ENCODE results near the gene PAIP2.
"Not testable (repeated sequence)": the region's sequence is repeated elsewhere in the genome, so short reads cannot be mapped to it uniquely, and the experiment has no call there.

Gene PAIP2

DNA sequence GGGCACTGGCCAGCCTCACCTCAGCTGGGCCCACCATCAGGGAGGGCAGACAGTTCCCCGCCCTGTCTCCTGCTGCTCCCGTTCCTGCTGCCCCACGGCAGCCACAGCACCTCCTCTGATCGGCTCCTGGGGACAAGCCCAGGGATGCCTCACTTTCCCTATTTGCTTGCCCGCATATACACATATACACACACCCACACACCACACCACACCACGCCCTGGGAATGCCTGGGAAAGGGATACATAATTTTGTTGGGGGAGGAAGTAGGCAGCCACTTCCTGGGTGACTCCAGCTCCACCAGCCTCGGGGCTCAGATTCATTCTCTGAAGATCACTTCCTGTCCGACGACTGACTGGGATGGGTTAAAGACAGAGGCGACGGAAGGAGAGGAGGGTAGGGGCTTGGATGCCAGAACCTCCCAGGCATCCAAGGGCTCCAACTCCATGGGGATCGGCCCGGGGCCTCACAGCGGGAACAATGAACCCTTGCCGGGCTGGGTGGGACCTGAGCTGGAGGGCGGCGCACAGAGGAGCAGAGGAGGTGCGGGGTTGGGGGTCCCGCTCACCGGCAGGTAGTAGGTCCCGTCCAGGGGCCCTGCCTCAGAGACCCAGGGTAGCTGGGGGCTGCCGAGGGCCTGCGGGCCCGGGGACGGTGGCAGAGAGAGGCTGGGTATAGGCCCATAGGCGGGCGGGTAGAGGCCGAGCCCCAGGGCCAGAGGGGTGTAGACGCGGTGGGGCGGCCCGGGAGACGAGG, 50.1 kb downstream of the PAIP2 start:
- DNase-seq (ENCODE audit: low spot score) = no peak

DNA sequence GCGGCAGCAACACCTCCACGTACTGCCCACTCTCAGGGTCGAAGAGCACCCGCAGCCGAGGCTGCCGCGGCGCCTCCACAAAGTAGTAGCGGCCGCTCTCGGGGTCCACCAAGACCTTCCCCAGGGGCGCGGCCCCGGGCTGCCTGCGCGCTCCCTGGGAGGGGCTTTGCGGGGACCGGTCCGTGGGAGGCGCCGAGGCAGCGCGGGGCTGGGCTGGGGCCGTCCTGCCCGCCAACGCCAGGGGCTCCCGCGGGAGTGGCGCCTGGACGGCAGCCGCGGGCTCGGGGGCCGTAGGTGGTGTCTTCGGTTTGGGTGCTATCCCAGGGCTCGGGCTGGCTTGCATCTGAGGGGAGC, 50.6 kb downstream of the PAIP2 start:
- no peak for DNase-seq (ENCODE audit: low spot score)

DNA sequence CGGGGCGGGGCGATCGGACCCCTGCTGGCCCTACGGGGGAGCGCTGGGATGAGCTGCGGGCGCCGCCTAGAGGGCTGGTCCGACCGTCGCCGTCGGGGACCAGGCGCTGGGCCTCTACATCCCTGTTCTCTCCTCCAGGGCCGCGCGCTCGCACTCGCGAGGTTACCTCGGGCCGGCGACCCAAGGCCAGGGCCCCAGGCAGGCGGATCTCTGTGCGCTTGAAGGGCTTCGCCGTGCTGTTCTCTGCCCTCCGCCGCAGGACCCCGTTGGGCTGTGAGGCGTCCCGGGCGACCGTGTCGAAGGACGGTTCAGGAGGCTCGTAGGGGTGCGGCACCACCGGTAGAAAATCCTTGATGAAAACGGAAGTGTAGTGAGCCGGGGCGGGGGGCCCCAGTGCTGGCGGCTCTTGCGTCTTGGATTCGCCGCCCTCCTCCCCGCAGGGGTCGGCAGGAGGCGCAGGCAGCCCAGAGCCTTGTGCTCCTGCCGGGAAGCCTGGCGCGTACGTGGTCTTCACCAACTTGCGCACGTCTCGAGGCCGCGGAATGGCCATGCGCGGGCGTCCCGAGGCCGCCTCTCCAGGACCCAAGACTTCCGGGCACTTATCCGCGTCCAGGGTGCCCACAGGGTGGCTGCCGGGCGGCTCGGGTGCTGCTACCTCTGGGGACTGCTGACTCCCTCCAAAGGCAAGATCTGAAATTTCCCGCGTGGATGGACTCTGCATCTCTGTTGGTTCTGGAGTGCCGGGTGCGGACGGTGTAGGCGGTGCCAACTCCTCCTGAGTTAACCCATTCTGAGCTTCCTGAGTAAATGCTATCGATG, 51.2 kb downstream of the PAIP2 start:
- peak; percentile 92 for DNase-seq (ENCODE audit: low spot score)

DNA sequence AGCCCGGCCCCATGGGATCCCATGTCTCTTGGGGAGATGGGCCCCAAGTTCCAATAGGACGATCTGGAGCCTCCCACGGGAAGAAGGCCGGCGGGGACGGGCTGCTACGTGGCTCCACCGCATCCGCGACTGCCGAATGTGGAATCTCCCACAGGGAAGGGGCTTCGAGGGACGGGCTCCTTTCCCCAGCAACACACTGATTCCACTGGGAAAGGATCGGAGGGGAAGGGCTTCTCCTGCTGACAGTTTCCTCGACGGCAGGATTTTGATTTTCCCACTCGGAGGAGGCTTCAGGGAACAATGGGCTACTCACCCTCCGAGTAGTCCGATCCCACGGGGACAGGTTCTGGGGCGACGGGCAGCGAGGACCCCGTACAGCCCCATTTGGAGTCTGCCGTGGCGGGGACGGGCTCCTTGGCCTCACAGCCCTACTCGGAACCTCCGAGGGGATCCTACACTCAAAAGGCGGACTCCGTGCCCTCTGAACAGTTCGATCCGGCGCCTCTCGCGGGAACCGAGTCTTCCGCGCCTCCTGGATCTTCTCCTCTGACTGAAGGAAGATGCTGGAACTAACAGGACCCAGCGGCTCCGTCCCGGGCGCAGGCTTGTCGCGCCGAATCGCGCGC, 52.0 kb downstream of the PAIP2 start:
- DNase-seq (ENCODE audit: low spot score) = peak; percentile 58

DNA sequence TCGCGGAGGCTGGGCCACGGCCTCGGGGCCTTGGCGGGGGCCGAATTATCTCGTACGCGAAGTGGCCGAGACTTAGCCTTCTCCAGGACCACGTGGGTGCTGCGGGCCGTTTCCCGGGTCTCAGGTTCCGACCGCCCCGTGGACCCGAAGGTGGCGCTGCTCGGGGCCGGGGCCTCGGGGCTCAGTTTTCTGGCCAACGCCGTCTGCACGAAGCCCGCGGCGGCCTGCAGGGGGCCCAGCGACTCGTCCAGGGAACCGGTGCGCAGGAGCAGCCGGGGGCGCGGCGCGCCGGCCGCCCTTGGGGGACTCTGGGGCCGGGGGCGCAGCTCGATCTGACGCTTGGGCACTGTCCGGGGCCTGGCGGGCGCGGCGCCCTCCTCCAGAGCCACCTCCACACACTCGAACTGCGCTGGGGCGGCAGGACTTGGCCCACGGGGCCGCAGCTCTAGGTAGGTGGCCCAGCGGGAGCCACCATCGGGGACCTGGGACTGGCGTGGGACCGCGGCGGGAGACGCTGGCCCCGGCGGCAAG, 52.5 kb downstream of the PAIP2 start:
- DNase-seq (ENCODE audit: low spot score) = no peak

DNA sequence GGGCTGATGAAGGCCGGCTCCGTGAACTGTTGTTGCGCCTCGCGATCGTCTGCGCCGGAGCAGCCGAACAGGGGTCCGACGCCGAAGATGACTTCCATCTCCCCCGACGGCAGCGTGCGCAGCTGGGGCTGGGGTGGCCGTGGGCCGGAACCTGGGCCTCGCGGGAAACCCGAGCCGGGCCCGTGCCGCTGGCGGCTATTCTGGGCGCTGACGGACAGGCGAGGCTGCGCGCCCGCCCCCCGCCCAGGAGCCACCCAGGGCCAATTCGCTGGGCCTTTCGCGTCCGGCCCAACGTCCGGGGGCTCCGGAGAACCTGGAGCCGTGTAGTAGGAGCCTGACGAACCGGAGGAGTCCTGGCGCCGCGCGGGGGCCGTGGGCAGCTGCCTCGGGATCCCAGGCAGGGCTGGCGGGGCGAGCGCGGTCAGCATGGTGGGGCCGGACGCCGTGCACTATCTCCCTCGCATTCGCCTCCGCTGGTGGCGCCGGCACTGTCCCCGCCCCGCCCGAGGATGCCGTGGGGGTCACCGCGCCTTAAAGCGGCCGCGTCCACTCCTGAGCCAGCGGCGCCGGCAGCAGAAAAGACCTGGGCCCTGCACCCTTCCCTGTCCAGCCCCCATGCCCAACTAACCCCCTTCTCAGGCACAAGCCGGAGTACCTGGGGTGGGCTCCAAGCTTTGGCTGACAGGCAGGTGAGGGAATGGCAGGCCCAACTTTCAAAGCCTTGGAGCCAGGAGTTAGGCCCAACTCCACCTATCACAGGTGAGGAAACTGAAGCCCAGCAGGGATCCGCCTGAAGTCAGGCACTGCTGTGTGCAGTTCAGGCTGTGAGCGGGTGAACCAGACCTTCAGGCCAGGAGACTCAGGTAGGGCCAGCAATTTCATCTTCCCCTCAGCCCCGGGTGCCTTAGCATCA, 53.3 kb downstream of the PAIP2 start, which contains the start of gene PROB1:
Gene PROB1 (minus strand): TSS at position 451 of the 913 bp plus-strand sequence. CDS start 23 bp downstream, at position 428.
- DNase-seq (ENCODE audit: low spot score) = no peak

DNA sequence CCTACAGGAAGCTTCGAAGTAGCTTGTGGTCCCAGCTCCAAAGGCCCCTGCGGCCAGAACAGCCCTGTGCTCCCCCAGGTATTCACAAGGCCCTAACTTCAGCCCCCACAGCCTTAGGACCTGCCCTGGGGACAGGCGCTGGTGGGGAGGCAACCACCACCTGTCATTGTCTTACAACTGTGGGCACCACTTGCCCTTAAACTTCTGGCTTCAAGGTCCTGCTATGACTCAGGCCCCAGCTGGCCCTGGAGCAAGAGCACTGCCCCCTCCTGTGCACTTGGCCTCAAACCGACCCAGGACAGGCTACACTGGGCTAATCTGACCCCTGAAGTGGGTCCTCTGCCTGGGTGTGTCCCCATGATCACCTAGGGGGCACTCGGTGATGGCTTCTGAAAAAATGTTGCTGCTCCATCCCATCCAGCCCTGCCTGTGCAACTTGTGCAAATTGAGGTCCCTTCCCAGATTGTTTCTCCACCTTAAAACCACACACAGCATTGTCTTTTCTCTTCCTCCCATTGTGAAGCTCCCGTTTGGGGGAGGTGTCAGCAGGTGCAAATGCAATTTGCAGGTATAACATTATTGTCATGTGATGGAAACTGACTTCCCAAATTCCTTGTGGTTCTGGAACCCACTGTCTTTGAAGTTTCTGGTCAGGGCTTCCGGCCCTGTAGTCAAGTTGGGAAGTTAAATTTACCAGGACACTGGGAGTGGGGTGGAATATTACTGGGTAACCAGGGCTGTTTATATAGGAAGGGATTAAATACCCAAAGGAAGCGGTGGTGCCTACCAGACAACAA, 54.4 kb downstream of the PAIP2 start:
- no peak for DNase-seq (ENCODE audit: low spot score)

DNA sequence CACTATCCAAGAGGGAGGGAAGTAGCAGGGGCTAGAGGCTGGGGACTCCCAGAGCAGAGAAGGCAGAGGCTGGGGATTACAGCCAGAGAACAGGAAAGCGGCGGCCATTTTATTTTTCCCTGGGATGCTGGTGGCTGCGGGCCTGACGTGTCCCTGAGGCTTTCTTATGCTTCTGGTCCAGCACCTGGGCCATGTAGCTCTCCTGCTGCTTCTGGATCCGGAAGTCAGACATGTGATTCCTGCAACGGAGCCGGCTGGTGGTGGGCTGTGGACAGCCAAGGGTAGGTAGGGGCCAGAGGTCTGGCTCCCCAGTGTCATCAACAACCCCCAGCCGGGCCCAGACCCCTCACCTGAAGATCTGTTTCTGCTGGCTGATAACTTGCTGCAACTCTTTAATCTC, 55.0 kb downstream of the PAIP2 start:
- no peak for DNase-seq (ENCODE audit: low spot score)

DNA sequence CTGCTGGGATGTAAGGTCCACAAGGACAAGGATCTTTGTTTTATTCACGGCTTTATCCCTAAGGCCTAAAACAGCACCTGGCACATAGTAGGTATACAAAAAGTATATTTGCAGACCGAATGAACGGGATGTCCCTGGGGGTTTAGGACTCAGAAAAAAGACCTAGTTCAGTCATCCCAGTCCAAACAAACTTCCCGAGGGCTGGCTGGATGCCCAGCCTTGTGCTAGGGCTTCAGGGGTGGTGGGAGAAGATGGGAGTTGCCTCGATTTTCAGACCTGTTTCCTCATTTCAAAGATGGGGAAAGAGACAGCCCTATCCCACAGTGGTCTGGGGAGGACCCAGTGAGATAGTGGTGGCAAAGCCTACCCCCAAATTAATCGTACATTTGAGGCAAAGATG, 56.3 kb downstream of the PAIP2 start:
- DNase-seq (ENCODE audit: low spot score) = no peak

DNA sequence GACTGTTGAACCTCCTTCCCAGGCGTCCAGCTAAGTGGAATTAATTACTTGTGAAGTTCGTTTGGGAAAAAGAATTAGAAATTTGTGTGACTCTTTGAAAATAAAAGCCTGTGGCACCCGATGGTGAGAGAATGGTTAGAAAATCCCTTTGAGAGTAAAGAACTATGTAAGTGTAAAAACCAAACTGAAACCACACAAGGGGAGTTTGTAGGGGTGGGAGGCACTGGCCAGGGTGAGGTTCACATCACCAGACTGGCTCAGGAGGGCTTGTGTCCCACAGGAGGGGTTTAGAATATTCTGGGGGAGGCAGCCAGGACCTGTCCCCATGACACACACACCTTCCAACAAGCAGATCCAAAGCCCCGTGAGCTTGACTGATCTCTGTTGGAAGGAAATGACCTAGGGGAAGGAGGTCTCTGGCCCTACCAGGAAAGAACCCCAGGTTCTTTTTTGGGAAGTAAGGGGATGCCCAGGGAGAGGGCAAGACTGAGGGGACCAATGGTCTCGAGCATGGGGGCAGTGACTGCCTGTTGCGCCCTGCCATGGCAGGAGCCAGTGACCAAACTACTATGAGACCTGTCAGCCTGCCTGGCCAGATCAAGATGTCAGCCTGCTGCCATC, 58.0 kb downstream of the PAIP2 start:
- no peak for DNase-seq (ENCODE audit: low spot score)

DNA sequence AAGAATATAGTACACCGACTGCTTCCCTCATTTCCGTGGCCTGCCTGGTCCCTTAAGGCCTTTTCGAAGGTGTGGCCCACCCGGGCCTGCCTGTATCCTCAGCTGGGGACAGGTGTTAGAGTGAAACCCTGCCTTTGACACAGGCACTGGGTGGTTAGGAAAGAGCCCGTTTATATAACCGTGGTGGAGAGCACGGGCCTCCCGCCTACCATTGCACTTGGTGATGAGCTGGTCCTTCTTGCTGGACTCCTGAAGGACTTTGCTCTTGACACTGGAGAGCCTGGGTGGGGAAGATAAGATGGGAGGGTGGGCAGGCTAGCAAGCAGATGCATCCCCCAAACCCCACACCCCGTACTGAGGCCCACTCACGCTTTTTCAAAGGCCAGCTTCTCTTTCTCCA, 59.9 kb downstream of the PAIP2 start:
- no peak for DNase-seq (ENCODE audit: low spot score)

DNA sequence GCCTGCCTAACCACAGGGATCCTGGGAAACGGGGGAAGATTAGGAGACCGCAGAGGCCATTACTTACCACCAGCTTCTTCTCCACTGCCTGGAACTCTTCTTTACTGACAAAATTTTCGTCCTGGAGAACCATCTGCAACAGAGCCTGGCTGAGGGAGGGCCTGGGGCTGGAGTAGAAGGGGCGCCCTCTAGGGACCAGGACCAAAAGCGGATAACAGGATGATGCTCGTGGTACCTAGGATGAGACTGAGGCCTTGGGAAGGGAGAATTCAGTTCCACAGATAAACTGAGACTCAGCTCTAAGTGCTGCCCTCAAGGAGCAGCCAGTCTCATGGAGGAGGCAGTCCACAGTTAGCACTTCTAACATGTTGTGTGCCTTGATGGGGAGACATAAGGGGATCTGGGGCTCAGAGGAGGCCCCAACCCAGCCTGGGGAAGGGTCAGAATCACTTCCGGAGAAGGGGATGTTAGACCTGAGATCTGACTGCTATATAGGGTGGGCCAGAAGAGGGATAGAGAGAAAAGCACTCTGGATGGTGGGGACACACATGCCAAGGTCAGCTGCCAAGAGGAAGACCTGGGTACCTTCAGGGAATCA, 61.0 kb downstream of the PAIP2 start:
- DNase-seq (ENCODE audit: low spot score) = peak; percentile 69

DNA sequence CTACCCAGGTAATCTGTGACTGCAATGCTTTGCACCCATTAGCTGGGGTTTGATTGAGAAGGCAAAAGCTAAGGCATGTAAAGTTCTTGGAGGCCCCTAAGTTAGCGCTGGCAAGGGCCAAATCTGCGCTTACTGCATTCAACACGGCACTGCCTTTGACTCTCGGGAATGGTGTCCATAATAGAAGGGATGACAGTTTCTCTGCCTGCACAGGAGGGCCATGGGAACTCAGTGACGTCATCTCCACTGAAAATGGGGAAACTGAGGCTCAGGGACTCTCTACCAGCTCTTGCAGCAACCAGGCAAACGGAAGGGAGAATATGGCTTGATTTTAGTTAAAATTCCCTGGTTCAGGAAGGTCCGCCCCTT, 61.7 kb downstream of the PAIP2 start:
- no peak for DNase-seq (ENCODE audit: low spot score)

DNA sequence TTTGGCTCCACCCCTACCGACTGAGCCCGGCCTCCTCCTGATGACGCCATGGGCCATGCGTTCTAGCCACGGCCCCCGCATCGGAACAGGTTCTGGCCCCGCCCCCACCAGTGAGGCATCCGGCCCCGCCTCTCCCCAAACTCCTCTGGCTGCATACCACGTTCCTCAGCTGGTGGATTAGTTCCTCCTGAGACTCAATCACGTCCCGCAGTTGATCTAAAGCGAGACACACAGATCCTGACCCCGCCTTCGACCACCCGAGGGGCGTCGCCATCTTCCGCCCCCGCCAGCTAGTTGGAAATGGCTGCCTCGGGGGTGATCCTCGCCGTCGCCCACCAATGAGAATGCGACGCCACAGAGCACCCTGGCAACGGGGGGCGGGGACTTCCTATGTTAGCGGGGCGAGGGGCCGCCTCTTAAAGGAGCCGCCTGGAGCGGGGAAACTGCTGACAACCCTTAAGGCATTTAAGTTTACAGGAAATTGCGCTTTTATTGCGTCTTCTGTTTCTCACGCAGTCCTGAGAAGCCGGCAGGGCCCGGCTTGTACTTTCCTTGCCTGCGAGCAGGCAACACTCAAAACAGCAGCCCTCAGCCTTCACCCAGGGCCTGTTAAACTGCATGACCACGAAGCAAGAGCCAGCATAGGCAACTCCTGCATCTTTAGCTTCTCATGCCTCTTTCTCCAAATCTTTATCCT, 62.3 kb downstream of the PAIP2 start, which contains the start of gene SPATA24:
Gene SPATA24 (minus strand): TSS at position 303 of the 697 bp plus-strand sequence. CDS start 29 bp downstream, at position 274.
- DNase-seq (ENCODE audit: low spot score) = peak; percentile 93

DNA sequence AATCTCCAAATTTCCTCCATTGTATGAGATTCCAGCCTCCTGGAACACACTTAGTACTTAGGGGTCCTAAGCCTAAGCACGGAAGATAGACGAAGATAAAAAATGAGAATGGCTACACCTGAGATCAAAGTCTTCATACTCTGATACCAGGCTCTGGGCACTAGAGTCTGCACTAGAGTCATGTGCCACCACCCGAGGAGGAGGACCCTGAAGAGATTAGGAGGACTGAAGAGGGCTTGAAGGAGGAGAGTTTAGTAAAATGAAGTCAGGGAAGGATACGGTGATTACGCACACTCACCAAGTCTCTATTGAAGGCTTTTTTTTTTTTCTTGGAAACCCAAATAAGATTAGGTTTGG, 62.8 kb downstream of the PAIP2 start:
- no peak for DNase-seq (ENCODE audit: low spot score)

DNA sequence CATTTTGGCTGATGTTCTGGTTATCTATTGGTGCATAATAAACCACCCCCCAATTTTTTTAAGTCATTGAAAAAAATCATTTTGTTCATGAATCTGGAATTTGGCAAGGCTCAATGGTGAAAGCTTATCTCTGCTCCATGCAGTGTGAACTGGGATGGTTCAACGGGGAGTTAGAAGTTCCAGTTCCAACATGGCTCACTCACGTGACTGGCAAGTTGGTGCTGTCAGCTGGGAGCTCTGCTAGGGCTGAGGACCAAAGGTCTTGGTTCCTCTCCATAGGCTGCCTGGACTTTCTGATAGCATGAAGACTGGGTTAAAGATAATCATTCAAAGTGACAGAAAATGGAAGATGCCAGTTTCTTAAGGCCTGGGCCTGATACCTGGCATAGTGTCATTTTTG, 65.3 kb downstream of the PAIP2 start:
- no peak for DNase-seq (ENCODE audit: low spot score)

DNA sequence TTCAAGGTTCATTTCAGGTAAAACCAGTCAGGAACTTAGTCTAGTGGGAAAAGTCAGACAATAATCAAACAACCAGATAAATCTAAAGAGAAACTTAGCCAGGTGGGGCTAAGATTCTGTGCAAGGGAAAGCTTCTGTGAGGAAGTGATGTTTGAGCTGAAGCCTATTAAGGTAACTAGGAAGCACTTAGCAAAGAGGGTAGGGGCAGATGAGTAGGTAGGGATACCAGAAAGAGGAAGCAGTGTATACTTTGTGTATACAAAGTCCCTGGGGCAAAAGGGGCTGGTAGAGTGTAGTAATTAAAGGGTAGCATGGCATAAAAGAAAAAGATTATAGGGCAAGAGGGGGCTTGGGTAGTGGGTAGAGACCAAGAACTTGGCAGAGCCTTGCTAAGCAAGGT, 65.9 kb downstream of the PAIP2 start:
- no peak for DNase-seq (ENCODE audit: low spot score)

DNA sequence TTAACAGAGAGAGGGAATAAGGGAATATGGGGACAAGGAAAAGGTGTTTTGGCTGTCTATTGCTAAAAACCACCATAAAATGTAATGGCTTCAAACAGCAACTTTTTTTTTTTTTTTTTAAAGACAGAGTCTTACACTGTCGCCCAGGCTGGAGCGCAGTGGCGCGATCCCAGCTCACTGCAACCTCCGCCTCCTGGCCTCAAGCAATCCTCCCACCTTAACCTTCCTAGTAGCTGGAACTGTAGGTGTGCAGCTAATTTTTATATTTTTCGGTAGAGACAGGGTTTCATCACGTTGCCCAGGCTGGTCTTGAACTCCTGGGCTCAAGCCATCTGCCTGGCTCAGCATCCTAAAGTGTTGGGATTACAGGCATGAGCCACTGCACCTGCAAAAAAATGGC, 66.5 kb downstream of the PAIP2 start:
- DNase-seq (ENCODE audit: low spot score) = no peak

DNA sequence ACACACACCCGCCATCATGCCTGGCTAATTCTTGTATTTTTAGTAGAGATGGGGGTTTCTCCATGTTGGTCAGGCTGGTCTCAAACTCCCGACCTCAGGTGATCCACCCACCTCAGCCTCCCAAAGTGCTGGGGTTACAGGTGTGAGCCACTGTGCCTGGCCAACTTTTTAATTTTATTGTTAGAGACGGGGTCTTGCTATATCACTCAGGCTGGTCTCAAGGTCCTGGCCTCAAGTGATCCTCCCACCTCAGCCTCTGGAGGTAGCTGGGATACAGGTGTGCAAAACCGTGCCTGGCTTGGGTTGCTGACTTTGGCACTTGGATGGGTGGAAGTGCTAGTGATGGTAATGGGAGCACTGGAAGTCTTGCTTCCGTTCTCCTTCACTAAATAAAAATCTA, 67.5 kb downstream of the PAIP2 start:
- DNase-seq (ENCODE audit: low spot score) = not testable (repeated sequence)
